Stromal cell of bone marrow (primary cell): ENCODE results near the gene DEPDC5.

Experiments
- DNase-seq: peaks from one replicate; pipeline ENCODE4 v3.0.0-alpha.2; 2012; ENCODE audit warnings: low read depth

The DEPDC5 gene

DNA sequence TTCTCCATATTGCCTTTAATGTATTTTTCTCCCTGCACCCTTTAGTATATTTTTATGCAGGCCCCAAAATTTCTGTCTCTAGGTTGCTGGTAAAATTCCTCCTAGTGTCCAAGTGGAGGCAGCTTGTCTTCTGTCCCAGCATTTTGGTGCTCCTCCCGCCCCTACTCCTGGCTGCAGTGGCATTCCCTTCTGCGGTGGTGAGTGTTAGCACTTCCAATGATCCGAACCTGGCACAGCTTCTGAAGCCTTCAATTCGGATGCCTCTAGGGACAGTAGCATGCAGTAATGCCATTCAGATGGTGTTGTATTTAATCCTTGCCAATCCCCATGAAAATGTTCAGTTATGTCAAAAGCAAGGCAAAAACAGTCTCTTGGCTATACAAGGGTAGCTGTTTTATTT is 196.4 kb downstream of the DEPDC5 start:
- DNase-seq = no peak

DNA sequence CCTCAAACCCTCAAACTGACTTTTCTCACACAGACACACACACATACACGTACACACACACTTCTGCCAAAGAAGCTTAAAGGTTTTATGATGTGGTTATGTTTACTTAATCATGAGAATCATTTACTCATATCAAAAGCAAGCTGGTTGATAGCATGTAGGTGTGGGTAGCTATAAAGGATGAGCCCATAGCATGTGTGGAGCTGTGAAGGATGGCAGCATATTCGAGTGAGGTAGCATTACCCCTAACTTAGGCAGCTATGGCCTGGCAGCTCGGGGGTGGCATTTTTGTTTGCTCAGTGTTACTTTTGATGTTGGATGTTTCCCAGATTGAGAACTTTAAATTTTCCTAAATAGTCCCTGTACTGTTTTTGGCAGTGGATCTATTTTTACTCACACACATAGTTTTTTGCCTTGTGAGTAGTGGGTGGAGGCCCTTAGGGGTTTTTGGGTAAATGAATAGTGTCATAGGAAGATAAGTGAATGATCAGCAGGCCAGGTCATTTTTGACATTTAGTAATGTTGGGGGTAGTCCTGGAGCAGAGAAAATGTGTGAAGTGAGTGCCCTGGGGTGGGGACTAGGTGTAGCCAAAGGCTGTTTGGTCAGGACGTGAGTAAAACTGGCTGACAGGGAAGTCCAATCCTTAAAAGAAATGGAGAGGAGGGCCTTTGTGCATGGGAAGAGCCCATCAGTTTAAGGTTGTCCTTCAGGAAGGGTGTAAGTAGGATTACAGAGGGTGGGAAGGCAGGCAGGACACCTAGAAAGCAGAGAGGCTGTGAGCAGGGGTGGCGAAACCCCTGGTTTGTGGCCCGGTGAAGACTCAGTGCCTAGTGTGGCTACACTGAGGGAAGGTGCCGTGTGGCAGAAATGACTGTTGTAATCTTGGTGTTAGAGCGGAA is 197.6 kb downstream of the DEPDC5 start:
- no peak for DNase-seq

DNA sequence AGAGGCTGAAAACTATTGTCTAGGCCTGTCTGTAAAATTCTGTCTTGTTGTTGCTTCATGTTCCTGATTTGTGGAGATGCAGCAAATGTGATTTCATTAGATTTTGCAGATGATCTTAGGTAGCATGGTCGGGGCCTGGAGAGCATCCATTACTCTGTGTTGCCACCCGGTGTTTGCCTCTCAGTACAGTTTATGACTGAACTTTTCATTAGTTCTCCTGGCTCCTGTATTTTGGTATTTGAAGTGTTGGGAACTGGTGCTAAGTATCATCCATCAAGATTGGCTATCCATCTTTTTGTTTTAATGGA is 198.2 kb downstream of the DEPDC5 start:
- DNase-seq = no peak

DNA sequence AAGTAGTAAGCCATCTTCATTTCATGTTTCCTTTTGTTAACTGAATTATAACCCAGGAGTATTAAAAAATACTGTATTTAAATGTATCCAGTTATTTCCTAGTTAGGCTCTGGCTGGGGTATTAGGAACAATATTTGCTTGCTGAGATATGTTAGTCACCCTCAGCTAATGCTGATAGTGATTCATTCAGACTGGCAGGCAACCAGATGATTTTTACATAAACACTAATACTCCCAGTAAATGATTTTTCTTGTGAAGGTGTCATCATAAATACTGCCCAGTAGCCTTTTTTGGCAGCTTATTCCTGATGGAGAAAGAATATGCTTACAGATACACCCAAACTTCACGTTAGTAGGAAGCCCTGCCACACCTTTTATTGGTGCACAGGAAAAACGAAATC is 198.7 kb downstream of the DEPDC5 start:
- peak; percentile 82 for DNase-seq

DNA sequence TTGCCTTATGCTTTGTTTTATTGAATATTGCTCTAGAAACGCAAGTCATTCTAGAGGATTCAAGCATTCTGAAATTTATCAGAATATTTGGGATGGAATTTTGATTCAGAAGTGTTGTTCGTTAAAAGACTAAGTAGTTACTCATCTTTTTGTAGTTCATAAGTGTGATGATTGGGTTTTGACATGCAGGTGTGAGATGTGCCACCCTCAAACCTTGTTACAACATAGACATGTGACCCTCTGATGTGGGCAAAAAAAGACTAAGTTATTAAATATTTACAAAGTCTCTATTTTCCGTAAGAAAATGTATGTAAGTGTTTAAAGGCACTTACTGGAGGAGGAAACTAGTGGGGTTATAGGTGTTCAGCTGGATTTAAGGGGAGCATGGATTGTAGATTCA is 199.4 kb downstream of the DEPDC5 start:
- no peak for DNase-seq

DNA sequence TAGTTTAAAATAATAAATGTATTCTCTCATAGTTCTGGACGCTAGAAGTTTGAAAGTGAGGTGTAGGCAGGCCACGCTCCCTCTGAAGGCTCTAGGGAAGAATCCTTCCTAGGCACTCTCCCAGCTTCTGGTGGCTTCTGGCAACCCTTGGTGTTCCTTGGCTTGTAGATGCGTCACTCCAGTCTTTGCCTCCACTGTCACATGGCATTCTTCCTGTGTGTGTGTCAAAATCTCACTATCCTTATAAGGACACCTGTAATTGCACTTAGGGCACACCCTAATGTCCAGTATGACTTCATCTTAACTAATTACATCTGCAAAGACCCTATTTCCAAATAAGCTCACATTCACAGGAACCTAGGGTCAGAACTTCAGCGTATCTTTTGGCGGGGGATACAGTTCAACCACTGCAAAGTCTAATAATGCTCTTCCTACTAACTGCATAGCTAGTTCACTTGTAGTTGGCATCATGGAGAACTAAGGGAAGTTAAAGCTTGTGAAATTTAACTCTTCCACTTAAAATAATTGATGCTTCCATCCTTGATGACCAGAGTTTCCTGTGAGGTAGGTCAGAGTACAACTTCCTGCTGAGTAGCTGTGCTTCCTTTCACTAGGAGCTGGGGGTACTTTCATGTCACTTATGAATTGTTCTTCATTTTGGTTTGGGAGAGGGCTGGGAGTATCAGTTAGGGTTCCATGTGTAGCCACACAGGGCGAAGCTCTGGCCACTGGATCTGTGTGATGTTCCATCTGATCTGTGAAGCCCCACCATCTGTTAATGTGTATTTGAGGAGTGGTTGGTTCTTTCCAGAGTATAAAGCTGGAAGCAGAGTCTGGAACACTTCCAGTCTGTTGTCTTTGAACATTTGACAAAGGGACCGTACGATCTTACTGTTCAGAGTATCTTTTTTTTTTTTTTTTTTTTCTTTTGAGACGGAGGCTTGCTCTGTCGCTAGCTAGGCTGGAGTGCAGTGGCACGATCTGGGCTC is 201.0 kb downstream of the DEPDC5 start:
- no peak for DNase-seq

DNA sequence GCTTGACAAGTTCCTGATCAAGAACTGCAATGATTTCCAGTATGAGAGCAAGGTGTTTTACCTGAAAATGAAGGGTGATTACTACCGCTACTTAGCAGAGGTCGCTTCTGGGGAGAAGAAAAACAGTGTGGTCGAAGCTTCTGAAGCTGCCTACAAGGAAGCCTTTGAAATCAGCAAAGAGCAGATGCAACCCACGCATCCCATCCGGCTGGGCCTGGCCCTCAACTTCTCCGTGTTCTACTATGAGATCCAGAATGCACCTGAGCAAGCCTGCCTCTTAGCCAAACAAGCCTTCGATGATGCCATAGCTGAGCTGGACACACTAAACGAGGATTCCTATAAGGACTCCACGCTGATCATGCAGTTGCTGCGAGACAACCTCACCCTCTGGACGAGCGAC is 202.5 kb downstream of the DEPDC5 start:
- no peak for DNase-seq
